OCI-LY1 (cell line): ENCODE results near the gene ALDOA.
"Not testable (repeated sequence)": the region's sequence is repeated elsewhere in the genome, so short reads cannot be mapped to it uniquely, and the experiment has no call there.

Experiments used
- H2AFZ ChIP-seq: fragments of 200-600 bp; sonication (generic), shearing (Covaris generic); 2 replicates; pipeline ENCODE4 v1.6.0; 2014; ENCODE audit warnings: antibody characterized with exemption, mild to moderate bottlenecking, low read length
- H3F3A ChIP-seq: fragments of 200-600 bp; sonication (generic), shearing (Covaris generic); 2 replicates; pipeline ENCODE4 v1.6.0; 2014; ENCODE audit warnings: mild to moderate bottlenecking, antibody characterized with exemption, low read length, moderate library complexity; ENCODE audit not compliant: insufficient read depth
- H3K27ac ChIP-seq: fragments of 200-600 bp; sonication (generic); 2 replicates; pipeline ENCODE4 v1.5.1; 2014; ENCODE audit warnings: low read length, mixed run types, mild to moderate bottlenecking, low read depth; ENCODE audit not compliant: poor library complexity, severe bottlenecking
- H3K27me3 ChIP-seq: fragments of 200-600 bp; sonication (generic); 2 replicates; pipeline ENCODE4 v1.6.0; 2014; ENCODE audit warnings: antibody characterized with exemption, mild to moderate bottlenecking, low read length, moderate library complexity; ENCODE audit not compliant: insufficient read depth
- H3K36me3 ChIP-seq: fragments of 200-600 bp; sonication (generic); 2 replicates; pipeline ENCODE4 v1.6.1; 2014; ENCODE audit warnings: mild to moderate bottlenecking, antibody characterized with exemption, low read length, moderate library complexity, mixed read lengths; ENCODE audit not compliant: insufficient read depth
- H3K4me1 ChIP-seq: fragments of 200-600 bp; sonication (generic); 2 replicates; pipeline ENCODE4 v1.5.1; 2014; ENCODE audit warnings: mild to moderate bottlenecking, low read length, moderate library complexity; ENCODE audit not compliant: insufficient read depth, severe bottlenecking
- H3K4me2 ChIP-seq: fragments of 200-600 bp; sonication (generic), shearing (Covaris generic); 2 replicates; pipeline ENCODE4 v1.6.1; 2014; ENCODE audit warnings: low read length
- H3K4me3 ChIP-seq: fragments of 200-600 bp; sonication (generic); 2 replicates; pipeline ENCODE4 v1.5.1; 2014; ENCODE audit warnings: low read length, low read depth, mild to moderate bottlenecking, mixed read lengths; ENCODE audit not compliant: poor library complexity, severe bottlenecking
- H3K79me2 ChIP-seq: fragments of 200-600 bp; shearing (Covaris generic); 2 replicates; pipeline ENCODE4 v1.6.1; 2016; ENCODE audit warnings: mixed run types, low read length, mixed read lengths; ENCODE audit not compliant: insufficient read depth
- H3K9ac ChIP-seq: fragments of 200-600 bp; sonication (generic), shearing (Covaris generic); 2 replicates; pipeline ENCODE4 v1.6.1; 2014; ENCODE audit warnings: mild to moderate bottlenecking, low read length, mixed read lengths
- H3K9me2 ChIP-seq: fragments of 200-600 bp; sonication (generic), shearing (Covaris generic); 2 replicates; pipeline ENCODE4 v1.6.1; 2014; ENCODE audit warnings: low read depth, mild to moderate bottlenecking, low read length, mixed read lengths
- H3K9me3 ChIP-seq: fragments of 200-600 bp; shearing (Covaris generic); 2 replicates; pipeline ENCODE4 v1.6.1; 2014; ENCODE audit warnings: low read length, mixed read lengths
- H4K20me1 ChIP-seq: fragments of 200-600 bp; sonication (generic), shearing (Covaris generic); 2 replicates; pipeline ENCODE4 v1.6.0; 2016; ENCODE audit warnings: mild to moderate bottlenecking, low read length; ENCODE audit not compliant: insufficient read depth
- CTCF ChIP-seq: fragments of 200-600 bp; sonication (generic), shearing (Covaris generic); IDR thresholded peaks from 2 replicates; pipeline ENCODE4 v1.5.1; 2017; ENCODE audit warnings: mild to moderate bottlenecking, antibody characterized with exemption, low read length, moderate library complexity, mixed read lengths
- EZH2 ChIP-seq: fragments of 200-600 bp; sonication (generic), shearing (Covaris generic); IDR thresholded peaks from 2 replicates; pipeline ENCODE4 v1.8.0; 2017; ENCODE audit warnings: borderline replicate concordance, mixed run types, mild to moderate bottlenecking, antibody characterized with exemption, low read length, moderate library complexity, mixed read lengths

The ALDOA gene

GRCh38 chr16:30032083-30032819 lies 33.3 kb upstream of the ALDOA start:
- H3K27ac ChIP-seq: no peak overlapping the region
- TF ChIP-seq CTCF (peak; percentile 95), EZH2 (no peak)
- no peak overlapping the region for H2AFZ ChIP-seq
- no peaks in the 10 kb centered on the region for H3K9me2 ChIP-seq
- no peak overlapping the region for H3K4me3 ChIP-seq
- H3K4me2 ChIP-seq: no peak overlapping the region
- no peaks in the 10 kb centered on the region for H3F3A ChIP-seq
- no peak overlapping the region for H3K9ac ChIP-seq
- no peaks in the 10 kb centered on the region for H3K9me3 ChIP-seq
- no peaks in the 10 kb centered on the region for H4K20me1 ChIP-seq
- H3K27me3 ChIP-seq: peaks cover 5% of the 10 kb centered on the region; the same call in 1 of the 2 replicates
- H3K79me2 ChIP-seq: no peaks in the 10 kb centered on the region
- no peaks in the 10 kb centered on the region for H3K4me1 ChIP-seq
- no peaks in the 10 kb centered on the region; the same call in 1 of the 2 replicates for H3K36me3 ChIP-seq

- Histone ChIP-seq H4K20me1 (no peaks in the 10 kb centered on the region), H3K4me3 (no peak overlapping the region), H3K9me2 (no peaks in the 10 kb centered on the region), H3K9me3 (no peaks in the 10 kb centered on the region), H3K27ac (no peak overlapping the region), H3F3A (no peaks in the 10 kb centered on the region), H3K27me3 (peaks cover 5% of the 10 kb centered on the region; the same call in 1 of the 2 replicates), H3K9ac (no peak overlapping the region), H2AFZ (no peak overlapping the region), H3K36me3 (no peaks in the 10 kb centered on the region; the same call in 1 of the 2 replicates), H3K79me2 (no peaks in the 10 kb centered on the region), H3K4me1 (no peaks in the 10 kb centered on the region), H3K4me2 (no peak overlapping the region)
- no peak for TF ChIP-seq CTCF
- TF ChIP-seq EZH2: no peak
These were observed 32.3 kb upstream of the ALDOA start for GRCh38 chr16:30033270-30033669.

DNA sequence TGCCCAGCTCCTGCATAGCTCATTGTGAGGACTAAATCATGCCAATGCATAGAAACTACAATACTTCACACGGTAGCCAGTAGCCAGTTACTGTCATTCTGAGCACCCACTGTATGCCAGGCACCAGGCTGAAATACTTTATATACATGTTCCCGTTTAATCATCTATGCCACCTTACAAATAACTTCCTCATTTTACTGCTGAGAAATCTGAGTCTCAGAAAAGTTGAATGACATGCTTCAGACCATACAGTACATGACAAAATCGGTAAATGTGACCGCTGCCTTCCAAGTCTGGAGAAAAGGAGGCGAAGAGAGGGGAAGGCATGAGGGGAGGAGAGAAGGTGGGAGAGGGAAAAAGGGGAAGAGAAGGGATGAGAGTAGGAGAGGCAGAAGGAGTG lies 25.3 kb upstream of the ALDOA start:
- no peaks in the 10 kb centered on the region for H4K20me1 ChIP-seq
- H3K9ac ChIP-seq: no peak overlapping the region
- no peaks in the 10 kb centered on the region for H3K4me1 ChIP-seq
- H3K4me3 ChIP-seq: no peak overlapping the region
- no peak for TF ChIP-seq CTCF
- TF ChIP-seq EZH2: no peak
- no peaks in the 10 kb centered on the region for H3K27me3 ChIP-seq
- H3K4me2 ChIP-seq: no peak overlapping the region
- no peaks in the 10 kb centered on the region; the same call in 1 of the 2 replicates for H3K36me3 ChIP-seq
- H3K79me2 ChIP-seq: no peaks in the 10 kb centered on the region
- H3F3A ChIP-seq: no peaks in the 10 kb centered on the region
- no peak overlapping the region for H3K27ac ChIP-seq
- H3K9me2 ChIP-seq: no peaks in the 10 kb centered on the region
- no peaks in the 10 kb centered on the region for H3K9me3 ChIP-seq
- H2AFZ ChIP-seq: no peak overlapping the region

GRCh38 chr16:30040690-30041089 lies 24.9 kb upstream of the ALDOA start:
- not testable (repeated sequence) for H3K27me3 ChIP-seq, H3K9ac ChIP-seq, H3F3A ChIP-seq, H3K4me2 ChIP-seq, H4K20me1 ChIP-seq, H3K9me2 ChIP-seq, H2AFZ ChIP-seq, H3K79me2 ChIP-seq, H3K27ac ChIP-seq, H3K36me3 ChIP-seq, H3K4me1 ChIP-seq, H3K9me3 ChIP-seq, H3K4me3 ChIP-seq
